ENCODE measurements around the gene DNAAF5.

DNAAF5 gene

DNA sequence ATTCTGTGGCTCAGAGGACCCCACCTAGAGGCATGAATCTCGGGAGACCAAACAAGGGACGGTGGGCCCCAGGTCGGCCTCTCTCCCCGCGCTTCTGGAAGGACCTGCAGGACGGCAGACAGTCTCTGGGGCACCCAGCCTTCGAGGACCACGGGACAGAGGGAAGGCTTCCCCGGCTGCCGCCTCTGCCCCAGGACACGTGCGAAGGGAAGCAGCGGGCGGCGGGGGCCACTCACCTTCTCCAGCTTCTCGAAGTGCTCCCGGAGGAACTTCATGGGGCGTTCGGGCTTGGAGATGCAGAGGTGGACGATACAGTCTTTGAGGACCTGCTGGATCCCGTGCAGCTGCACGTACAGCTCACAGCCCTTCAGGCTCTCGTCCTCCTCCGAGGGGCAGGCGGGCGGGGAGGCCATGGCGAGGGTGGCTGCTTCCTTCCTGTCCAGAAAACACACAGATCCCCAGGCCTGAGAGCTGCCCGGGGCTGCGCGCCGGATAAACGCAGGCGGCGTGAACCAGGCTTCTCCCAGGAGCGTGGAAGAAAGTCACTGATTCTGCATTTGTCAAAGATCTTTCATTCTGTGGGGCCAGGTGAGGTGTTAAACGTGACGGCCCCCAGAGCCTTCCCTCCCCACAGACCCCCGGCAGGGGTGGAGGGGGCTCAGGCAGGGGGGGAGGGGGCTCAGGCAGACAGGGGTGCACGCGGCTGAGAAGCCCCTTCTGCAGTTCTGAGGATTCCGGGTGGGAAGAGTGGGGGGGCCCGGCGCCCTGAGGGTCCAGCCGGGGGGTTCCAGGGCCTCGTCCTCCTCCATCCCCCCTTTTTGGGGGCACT lies 15.2 kb upstream of the DNAAF5 start:
- Histone ChIP-seq H3K36me3 (no peaks in the 10 kb centered on the region), H3K4me1 (no peaks in the 10 kb centered on the region), H3K9me3 (no peaks in the 10 kb centered on the region), H3K4me3 (ENCODE audit: low read depth, low read length) (no peak overlapping the region), H3K27me3 (peaks cover 2% of the 10 kb centered on the region; the same call in 1 of the 2 replicates)
- no peak for DNase-seq
- no peak for TF ChIP-seq CTCF (IDR thresholded peaks at IDR 0.05; ENCODE audit: low read depth, low read length)

DNA sequence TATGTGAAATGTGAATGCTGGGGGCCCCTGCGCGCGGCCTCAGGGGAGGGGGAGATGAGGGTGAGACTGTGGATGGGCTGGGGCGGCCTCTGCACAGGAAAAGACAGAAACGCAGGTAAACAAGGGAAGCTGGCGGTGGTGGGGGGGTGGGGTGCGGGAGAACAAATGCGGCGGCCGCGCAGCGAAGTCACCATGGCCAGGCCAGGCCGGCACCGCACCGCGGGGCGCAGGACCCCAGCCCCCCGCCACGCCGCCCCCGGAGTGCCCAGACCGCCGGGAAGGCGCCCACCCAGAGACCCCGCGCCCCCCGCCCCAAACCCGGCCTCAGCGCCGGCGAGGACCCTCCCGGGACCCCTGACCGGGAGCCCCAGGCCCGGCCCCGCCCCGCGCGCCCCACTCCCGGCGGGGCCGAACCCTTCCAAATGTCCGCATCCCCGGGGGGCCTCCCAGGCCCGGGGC lies 14.5 kb upstream of the DNAAF5 start:
- H3K4me1 ChIP-seq: no peaks in the 10 kb centered on the region
- H3K27me3 ChIP-seq: peaks cover 2% of the 10 kb centered on the region; the same call in 1 of the 2 replicates
- no peaks in the 10 kb centered on the region for H3K36me3 ChIP-seq
- no peak overlapping the region for H3K4me3 ChIP-seq (ENCODE audit: low read depth, low read length)
- no peaks in the 10 kb centered on the region for H3K9me3 ChIP-seq
- no peak for TF ChIP-seq CTCF (IDR thresholded peaks at IDR 0.05; ENCODE audit: low read depth, low read length)
- no peak for DNase-seq

GRCh38 chr7:712381-713138 lies 13.9 kb upstream of the DNAAF5 start:
- no peak for TF ChIP-seq CTCF (IDR thresholded peaks at IDR 0.05; ENCODE audit: low read depth, low read length)
- no peak overlapping the region for H3K4me3 ChIP-seq (ENCODE audit: low read depth, low read length)
- H3K27me3 ChIP-seq: peaks cover 2% of the 10 kb centered on the region; the same call in 1 of the 2 replicates
- no peaks in the 10 kb centered on the region for H3K9me3 ChIP-seq
- H3K36me3 ChIP-seq: no peaks in the 10 kb centered on the region
- H3K4me1 ChIP-seq: no peaks in the 10 kb centered on the region
- DNase-seq: no peak

DNA sequence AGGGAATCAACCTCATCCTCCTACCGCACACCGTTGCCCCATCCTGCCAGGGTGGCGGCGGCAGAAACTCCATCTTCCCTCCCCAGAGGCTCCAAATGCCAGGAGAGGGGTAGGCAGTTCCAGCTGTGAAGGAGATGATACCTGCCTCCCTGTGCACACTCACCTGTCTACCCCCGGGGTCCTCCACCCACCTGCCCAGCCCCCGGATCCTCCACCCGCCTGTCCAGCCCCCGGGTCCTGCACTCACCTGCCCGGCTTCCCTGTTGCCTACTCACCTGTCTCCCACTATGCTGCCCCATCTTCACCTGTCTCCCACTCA lies 13.4 kb upstream of the DNAAF5 start:
- no peak for DNase-seq
- Histone ChIP-seq H3K9me3 (no peaks in the 10 kb centered on the region), H3K4me1 (no peaks in the 10 kb centered on the region), H3K36me3 (no peaks in the 10 kb centered on the region), H3K27me3 (peaks cover 2% of the 10 kb centered on the region; the same call in 1 of the 2 replicates), H3K4me3 (ENCODE audit: low read depth, low read length) (no peak overlapping the region)
- TF ChIP-seq CTCF (IDR thresholded peaks at IDR 0.05; ENCODE audit: low read depth, low read length): no peak

DNA sequence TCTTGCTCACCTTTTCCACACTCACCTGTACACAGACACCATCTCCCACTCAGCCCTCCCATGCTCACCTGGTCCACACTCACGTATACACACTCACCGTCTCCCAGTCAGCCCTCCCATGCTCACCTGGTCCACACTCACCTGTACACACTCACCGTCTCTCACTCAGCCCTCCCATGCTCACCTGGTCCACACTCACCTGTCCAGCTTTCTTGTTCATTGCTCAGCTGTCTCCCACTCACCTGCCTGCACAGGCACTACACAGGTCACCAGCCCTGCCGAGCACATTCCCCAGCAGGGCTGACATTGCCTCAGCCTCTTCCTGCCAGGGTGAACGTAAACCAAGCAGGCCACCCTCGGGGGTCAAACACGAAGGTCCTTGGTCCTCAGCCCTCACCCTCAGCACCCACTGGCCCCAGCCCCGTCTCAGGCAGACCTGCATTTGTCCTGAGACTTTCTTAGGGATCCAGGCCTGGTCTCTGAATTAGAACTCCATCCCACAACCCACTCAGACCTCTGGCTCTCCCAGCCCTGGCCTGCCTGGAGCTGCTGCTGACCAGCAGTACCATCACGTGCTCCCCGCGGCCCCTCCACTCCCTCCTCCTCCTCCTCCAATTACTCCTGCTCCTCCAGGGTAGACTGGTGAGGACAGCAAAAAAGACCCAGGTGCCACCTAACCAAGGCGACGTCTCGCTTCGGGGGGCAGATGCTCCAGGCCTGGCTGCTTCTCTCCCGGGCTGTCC lies 12.8 kb upstream of the DNAAF5 start:
- Histone ChIP-seq H3K4me3 (ENCODE audit: low read depth, low read length) (no peak overlapping the region), H3K4me1 (no peaks in the 10 kb centered on the region), H3K9me3 (no peaks in the 10 kb centered on the region), H3K36me3 (no peaks in the 10 kb centered on the region), H3K27me3 (peaks cover 2% of the 10 kb centered on the region; the same call in 1 of the 2 replicates)
- no peak for DNase-seq
- no peak for TF ChIP-seq CTCF (IDR thresholded peaks at IDR 0.05; ENCODE audit: low read depth, low read length)

All from BE2C (cell line).